NCI-H774 (cell line): ENCODE data around the gene MUC4.
"Not testable (repeated sequence)": the region's sequence is repeated elsewhere in the genome, so short reads cannot be mapped to it uniquely, and the experiment has no call there.

Experiments used
- DNase-seq: peaks from one replicate; lab custom pipeline; 2025; lab: John Stamatoyannopoulos, UW

Gene MUC4

DNA sequence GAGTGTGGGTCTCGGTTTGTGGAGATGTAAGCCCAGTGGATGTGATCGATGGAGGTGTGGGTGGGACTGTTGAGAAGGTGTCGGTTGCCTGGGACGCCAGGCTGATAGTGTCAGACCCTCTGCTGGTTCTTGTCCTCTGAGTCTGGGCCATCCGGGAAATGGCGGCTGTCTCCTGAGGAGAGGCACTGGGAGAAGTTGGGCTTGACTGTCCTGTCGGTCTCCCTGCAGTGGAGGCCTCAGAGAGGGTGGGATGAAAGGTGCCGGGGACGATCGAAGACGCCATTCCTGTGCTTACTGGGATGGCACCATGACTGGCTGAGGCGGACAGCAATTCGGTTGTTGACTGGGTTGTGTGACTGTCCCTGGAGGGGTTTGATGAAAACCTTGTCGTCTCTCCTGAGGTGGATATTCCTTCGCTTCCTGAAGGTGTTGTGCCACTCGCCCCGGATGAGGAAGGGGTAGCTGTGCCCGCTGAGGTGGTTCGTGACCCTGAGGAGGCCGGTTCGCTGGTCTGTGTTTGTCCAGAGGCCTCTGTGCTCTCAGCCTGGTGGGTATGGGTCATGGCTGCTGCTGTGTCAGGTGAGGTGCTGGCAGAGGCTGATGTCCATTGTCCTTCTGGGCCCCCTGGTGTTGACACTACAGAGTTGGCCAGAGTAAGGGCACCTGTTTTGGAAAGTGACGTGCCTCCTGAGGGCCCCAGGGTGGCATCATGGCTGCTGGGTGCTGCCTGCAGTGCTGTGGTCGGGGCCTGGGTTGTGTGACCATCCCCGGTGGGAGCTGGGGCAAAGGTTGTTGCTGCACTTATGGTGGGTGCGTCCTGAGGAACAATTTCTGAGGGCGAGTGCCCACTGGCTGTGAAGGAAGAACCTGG, 22.8 kb downstream of the MUC4 start:
- DNase-seq, result no peak

DNA sequence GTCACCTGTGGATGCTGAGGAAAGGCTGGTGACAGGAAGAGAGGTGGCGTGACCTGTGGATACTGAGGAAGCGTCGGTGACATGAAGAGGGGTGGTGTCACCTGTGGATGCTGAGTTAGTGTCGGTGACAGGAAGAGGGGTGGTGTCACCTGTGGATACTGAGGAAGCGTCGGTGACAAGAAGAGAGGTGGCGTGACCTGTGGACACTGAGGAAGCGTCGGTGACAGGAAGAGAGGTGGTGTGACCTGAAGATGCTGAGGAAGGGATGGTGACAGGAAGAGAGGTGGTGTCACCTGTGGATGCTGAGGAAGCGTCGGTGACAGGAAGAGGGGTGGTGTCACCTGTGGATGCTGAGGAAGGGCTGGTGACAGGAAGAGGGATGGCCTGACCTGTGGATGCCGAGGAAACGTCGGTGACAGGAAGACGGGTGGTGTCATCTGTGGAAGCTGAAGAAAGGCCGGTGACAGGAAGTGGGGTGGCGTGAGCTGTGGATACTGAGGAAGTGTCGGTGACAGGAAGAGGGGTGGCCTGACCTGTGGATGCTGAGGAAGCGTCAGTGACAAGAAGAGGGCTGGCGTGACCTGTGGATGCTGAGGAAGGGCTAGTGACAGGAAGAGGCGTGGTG, 25.8 kb downstream of the MUC4 start:
- not testable (repeated sequence) for DNase-seq

DNA sequence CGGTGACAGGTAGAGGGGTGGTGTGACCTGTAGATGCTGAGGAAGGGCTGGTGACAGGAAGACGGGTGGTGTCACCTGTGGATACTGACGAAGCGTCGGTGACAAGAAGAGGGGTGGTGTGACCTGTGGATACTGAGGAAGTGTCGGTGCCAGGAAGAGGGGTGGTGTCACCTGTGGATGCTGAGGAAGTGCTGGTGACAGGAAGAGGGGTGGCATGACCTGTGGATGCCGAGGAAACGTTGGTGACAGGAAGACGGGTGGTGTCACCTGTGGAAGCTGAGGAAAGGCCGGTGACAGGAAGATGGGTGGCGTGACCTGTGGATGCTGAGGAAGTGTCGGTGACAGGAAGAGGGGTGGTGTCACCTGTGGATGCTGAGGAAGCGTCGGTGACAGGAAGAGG, 27.7 kb downstream of the MUC4 start:
- DNase-seq, result not testable (repeated sequence)

DNA sequence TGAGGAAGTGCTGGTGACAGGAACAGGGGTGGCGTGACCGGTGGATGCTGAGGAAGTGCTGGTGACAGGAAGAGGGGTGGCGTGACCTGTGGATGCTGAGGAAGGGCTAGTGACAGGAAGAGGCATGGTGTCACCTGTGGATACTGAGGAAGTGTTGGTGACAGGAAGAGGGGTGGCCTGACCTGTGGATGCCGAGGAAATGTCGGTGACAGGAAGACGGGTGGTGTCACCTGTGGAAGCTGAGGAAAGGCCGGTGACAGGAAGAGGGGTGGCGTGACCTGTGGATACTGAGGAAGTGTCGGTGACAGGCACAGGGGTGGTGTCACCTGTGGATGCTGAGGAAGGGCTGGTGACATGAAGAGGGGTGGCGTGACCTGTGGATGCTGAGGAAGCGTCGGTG, 30.5 kb downstream of the MUC4 start:
- not testable (repeated sequence) for DNase-seq

DNA sequence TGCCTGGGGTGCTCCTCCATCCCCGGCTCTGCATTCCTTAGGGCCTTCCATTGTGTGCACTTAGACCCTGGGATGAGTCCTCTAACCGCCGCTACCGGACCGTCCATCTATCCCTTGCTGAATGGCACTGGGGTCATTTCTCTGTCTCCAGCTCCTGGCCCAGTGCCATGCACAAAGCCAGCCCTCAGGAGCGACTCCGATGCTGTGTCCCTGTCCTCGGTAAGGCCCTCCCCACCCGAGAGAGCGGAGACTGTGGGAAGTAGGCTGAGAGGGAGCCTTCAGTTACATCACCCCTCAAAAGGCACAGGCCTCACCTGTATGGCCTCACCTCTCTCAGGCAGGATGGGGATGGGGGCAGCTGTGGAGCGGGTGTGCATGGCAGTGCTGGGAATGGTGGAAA, 33.8 kb downstream of the MUC4 start:
- no peak for DNase-seq

GRCh38 chr3:195774917-195775316, 36.8 kb downstream of the MUC4 start:
- DNase-seq, result peak; percentile 41

DNA sequence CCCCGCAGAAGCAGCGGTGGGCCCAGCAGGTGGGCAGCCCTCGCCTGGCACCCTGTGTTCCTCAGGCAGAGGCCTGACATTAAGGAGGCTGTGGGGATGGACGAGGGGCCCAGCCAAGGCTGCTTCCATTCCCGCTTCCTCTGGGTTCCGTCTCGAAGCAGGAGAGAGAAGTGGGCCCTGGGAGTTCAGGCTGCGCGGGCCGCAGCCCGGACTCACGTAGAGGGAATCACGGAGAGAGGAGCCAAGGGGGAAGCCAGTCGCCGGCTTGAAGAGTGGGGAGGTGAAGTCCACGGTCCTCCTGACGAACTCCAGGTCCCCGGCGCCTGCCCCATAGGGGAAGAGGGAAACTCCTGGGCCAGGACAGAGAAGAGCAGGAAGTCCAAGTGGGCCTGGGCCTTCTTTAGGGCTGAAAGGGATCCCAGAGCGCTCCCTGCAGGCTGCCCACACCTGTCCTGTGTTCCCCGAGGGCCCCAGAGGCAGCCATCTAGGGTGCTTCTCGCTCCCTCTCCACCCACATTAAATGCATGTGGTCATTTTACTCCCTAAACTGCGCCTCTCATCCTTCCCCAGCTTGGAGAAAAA, 37.7 kb downstream of the MUC4 start:
- no peak for DNase-seq

GRCh38 chr3:195771646-195772300, 40.0 kb downstream of the MUC4 start:
- no peak for DNase-seq

DNA sequence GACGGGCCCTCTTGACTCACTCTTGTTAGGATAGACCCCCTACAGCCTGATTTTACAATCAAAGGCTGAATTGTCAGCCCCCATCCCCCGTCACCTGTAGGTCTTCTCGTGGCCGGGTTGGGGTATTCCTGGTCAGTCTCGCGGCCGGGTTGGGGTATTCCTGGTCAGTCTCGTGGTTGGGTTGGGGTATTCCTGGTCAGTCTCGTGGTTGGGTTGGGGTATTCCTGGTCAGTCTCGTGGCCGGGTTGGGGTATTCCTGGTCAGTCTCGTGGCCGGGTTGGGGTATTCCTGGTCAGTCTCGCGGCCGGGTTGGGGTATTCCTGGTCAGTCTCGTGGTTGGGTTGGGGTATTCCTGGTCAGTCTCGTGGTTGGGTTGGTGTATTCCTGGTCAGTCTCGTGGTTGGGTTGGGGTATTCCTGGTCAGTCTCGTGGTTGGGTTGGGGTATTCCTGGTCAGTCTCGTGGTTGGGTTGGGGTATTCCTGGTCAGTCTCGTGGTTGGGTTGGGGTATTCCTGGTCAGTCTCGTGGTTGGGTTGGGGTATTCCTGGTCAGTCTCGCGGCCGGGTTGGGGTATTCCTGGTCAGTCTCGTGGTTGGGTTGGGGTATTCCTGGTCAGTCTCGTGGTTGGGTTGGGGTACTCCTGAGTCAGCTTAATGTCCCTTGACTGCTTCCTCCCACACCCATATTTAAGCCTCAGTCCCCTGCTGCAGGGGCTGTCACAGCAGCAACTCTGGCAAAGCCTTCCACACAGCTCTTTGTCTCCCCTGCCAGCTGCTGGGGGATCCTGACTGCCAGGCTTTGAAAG, 40.7 kb downstream of the MUC4 start:
- DNase-seq, result not testable (repeated sequence)

DNA sequence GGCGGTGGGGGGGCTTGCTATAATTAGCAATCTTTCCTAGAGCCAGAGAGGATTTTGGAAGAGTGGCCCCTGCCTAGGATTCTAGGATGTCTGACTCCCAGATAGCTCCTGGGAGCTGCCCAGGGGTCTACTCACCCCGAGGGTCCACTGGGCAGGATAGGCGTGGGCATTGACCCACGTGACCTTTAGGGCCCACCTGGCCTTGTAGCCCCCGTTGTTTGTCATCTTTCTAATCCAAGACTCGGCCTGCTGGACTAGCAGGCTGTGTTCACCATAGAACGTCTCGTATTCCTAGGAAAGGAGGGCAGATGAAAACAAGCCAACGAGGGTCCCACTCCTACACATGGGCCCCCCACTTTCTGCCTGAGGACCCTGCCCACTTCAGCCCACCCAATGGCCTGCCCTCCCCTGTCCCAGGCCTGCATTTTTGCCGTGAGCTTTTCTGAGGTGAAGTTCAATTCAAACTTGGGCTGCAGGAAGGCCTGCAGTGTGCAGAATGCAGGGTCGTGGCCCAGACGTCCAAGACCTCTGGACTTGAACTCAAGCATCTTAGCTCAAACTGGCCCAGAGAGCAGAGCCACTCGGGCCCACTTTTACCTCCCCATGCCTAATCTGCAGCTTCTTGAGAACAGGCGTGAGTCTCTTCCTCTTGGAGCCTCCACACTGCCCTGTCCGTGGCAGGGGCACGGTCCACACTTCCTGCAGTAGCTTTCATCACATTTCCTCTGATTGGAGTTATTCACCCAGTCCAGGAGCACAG, 41.5 kb downstream of the MUC4 start:
- no peak for DNase-seq

DNA sequence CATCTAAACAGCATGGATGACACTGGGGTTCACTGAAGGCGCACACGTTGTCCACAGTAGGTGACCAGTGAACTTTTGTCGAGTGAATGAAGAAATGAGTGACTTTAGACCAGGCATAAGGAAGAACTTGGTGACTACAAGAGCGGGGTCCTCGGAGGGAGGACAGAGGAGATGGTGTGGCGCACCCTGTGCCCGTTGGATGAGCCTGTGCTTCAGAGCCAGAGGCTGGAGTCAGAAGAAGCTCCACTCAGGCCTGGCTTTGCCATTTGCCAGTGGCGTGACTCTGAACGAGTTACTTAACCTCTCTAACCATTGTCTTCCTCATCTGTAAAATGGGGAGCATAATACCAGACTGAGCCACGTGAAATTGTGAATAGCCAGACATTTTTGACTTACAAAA, 42.2 kb downstream of the MUC4 start:
- DNase-seq, result no peak

DNA sequence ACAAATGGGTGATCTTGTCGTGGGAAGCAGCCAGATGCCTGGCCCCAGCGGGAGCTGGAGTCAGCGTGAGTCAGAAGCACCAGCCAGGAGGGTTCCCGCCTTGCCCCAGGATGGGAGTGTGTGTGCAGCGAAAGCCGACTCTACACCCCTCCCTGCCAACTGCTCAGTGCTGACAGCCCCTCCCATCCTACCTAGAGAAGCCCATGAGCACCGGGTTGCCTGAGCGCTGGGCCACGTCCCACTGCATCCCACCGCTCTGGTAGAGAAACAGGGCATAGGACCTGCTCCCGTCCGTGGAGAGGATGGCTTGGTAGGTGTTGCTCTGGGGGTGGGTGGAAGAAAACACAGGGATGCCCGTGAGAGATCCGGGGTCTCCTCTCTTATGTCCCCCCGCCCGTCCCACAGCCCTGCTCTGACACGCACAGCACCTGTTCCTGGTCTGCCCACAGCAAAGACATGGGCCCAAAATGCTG, 42.9 kb downstream of the MUC4 start:
- no peak for DNase-seq

DNA sequence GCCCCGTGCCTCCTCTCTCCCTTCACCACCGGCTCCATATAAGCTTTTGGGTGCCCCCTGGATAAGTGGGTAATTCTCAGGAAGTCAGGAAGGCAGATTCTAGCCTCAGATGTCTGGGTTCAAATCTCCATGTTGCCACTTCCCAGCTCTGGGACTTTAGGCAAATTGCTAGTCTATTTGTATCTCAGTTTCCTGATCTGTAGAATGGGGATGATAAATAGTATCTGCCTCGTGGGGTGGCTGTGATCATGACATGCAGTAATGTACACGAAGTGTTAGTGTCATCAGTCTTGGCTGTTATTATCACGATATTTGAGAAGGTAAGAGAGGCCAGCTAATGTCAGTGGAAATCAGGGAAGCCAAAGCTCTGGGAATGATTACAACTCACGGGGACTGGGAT, 43.3 kb downstream of the MUC4 start:
- no peak for DNase-seq

DNA sequence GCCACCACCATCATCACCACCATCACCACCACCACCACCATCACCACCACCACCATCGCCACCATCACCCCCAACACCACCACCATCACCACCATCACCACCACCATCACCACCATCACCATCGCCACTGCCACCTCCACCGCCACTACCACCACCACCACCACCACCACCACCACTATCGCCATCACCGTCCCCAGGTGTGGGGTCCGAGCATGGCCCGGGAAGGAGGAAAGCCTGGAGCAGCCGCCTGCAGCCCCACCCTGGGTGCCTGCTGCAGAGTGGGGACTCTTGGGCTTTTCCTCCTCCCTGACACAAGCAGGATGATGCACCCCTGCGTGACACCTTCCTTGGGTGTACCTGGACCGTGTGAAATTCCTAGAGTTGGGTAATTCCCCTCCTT, 43.9 kb downstream of the MUC4 start:
- no peak for DNase-seq

GRCh38 chr3:195766671-195767070, 45.1 kb downstream of the MUC4 start:
- DNase-seq, result no peak

DNA sequence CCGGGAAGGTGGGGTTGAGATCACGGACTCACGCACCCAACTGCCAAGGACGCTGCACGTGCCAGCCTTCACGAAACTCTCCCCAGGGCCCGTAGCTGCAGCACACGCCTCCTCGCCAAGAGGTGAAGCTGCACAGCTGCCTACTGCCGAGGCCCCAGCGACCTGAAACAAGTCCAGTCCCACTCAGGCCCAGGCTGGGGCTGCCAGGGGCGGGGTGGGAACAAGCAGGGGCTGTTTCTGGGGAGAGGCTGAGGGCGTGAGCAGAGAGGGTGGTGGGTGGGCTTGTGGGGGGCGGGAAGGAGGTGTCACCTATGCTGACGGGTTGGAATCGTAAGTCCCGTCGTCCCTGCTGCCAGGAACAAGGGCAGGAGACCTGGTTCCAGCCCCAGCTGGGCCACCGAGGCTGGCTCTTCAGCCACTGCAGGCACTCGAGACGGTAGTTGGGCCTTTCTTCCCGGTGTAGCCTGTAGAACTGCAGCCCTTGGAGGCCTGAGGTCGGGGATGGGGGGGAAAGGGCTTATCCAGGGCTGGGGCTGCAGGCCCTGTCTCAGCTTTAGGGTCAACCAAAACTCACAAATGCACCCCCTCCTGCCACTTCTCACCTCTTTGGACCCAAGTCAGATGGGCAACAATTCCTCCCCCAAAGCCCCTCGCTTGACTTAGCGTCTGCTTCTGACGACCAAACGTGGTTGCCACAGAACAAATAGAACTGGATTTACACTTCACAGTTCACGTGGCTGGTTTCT, 46.6 kb downstream of the MUC4 start:
- DNase-seq, result no peak

- DNase-seq, result no peak
Measured at GRCh38 chr3:195763843-195764825, 47.6 kb downstream of the MUC4 start.

DNA sequence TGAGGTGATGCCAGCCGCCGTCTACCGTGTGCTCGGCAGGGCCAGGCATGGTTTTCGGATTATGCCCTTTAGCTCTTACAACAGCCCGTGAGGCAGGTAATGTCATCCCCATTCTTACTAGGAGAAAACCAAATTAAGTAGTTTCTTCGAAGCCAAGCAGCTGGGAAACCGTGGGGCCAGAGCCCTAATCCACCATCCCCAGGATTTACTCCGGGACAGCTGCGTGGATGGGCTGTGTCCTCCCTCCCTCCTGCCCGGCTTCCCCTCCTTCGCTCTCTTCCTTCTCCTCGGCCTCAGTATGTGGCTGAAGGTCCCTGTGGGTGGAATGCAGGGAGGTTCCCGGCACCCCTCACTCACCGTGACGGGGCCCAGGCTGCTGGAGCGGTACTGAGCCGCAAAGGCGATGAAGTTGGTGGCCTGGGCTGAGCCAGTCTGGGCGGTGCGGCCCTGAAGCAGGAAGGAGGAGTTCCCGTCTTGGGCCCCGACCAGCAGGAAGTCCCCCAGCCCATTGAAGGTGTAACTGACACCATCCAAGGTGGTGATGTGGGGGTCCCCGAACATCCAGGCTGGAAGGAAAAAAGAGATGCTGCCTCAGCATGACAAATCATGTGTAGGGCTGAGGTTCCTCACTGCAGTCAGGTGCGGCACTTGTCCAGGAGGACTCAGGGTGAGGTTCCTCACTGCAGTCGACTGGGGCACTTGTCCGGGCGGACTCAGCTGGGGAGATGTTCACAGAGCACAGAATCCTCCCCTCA, 48.5 kb downstream of the MUC4 start:
- no peak for DNase-seq
